GM12874 (cell line): ENCODE data around the gene SPTSSA.

Experiments
- CTCF ChIP-seq: IDR thresholded peaks from 2 replicates; pipeline ENCODE4 v1.5.1; 2011; ENCODE audit warnings: low read depth, mild to moderate bottlenecking, control low read depth, low read length, moderate library complexity; ENCODE audit not compliant: insufficient read depth

SPTSSA gene

GRCh38 chr14:34386865-34387485, 75.1 kb downstream of the SPTSSA start:
- no peak for TF ChIP-seq CTCF

- TF ChIP-seq CTCF, result no peak
Observed at GRCh38 chr14:34383839-34384238, 78.2 kb downstream of the SPTSSA start.
